LNCAP (cell line): ENCODE data around the gene PRKD1.

ENCODE experiments used
- TF ChIP-seq, protein P1 (sequence below): fragments of 450-650 bp; IDR thresholded peaks from 2 replicates; pipeline ENCODE4 v1.5.1; 2017; ENCODE audit warnings: mild to moderate bottlenecking

The PRKD1 gene

DNA sequence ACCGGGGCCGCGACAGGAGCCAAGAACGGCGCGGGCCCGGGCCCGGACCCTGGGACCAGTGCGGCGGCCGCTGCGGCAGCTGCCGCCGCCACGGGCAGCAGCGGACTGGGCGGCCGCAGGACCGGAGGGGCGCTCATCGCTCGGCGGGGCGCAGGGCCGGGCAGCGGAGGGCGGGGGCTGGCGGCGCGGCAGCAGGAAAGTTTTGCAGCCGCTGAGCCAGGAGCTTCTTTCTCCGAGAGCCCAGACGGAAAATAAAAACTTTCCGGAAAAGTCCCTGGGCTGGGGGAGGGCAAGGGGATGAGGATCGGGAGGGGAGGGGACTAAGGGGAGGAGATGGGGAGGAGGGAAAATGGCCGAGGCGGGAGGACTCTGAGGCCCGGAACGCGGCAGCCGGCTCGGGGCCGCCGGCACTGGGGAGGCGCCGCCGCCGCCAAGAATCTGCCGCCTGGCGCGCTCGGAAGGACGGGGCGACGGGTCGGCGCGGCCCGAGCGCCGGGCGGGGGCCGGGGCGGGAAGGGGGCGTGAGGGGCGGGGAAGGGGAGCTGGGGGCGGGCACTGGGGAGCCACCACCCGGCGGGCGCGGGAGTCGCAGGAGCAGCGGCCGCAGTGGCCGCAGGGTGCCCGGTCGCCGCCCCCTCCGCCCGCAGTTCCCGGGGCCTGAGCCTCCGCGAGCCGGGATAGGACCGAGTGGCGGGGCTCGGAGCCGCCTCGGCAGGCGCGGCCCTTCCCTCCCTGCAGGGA lies at the start of gene PRKD1:
PRKD1 (minus strand) TSS at position 472 of the 741 bp plus-strand sequence.
- TF ChIP-seq, protein P1, sequence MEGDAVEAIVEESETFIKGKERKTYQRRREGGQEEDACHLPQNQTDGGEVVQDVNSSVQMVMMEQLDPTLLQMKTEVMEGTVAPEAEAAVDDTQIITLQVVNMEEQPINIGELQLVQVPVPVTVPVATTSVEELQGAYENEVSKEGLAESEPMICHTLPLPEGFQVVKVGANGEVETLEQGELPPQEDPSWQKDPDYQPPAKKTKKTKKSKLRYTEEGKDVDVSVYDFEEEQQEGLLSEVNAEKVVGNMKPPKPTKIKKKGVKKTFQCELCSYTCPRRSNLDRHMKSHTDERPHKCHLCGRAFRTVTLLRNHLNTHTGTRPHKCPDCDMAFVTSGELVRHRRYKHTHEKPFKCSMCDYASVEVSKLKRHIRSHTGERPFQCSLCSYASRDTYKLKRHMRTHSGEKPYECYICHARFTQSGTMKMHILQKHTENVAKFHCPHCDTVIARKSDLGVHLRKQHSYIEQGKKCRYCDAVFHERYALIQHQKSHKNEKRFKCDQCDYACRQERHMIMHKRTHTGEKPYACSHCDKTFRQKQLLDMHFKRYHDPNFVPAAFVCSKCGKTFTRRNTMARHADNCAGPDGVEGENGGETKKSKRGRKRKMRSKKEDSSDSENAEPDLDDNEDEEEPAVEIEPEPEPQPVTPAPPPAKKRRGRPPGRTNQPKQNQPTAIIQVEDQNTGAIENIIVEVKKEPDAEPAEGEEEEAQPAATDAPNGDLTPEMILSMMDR: peak; percentile 31

DNA sequence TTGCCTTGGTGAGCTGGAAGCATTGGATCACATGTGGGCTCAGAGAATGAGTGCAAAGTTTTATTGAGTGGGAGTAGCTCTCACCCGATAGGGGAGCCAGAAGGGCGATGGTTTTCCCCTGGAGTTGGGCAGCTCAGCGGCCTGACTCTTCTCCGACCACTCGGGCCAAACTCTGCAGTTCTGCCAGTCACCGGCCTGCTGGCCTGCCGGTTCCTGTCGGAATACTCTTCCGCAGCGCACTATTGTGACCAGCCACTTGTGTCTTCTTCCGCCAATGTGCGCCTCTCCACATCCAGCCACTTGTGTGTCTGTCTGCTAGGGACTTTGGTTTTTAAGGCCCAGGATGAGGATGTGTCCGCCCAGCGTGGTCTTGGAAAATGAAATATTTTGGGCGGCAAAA lies 43.5 kb upstream of the PRKD1 start:
- TF ChIP-seq, protein P1: no peak

DNA sequence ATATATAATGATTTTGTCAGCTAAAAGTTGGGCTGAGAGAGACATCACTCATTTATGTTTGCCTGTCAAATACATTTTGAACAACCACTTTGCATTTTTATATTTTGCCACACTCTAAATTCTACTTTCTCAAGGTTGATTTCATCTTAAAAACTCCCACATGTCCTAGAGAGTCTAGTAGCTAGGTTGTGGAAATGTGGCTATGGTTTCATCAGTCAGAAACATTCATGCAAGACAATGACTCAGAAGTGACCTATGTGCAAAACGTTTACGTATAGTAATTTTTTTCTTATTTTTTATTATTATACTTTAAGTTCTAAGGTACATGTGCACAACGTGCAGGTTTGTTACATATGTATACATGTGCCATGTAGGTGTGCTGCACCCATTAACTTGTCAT lies 27.4 kb upstream of the PRKD1 start:
- TF ChIP-seq, protein P1: no peak

DNA sequence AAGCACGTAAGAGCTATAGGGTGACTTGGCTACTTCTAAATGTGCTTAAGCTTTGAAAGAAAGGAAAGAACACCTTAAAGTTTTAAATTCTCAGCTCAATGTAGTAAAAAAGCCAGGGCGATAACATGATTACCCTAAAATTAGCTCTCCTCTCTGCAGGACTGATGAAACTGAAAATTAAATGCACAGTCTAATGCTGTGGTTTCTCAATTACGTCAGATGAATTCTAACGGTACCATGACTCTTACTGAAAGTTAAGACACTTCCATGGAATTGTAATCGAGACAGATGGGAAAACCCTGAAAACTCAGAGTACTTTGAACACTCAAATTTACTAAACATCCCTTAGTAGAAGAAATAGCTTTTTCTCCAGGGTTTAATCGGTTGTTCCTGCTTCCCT lies 25.9 kb upstream of the PRKD1 start:
- TF ChIP-seq, protein P1: no peak

DNA sequence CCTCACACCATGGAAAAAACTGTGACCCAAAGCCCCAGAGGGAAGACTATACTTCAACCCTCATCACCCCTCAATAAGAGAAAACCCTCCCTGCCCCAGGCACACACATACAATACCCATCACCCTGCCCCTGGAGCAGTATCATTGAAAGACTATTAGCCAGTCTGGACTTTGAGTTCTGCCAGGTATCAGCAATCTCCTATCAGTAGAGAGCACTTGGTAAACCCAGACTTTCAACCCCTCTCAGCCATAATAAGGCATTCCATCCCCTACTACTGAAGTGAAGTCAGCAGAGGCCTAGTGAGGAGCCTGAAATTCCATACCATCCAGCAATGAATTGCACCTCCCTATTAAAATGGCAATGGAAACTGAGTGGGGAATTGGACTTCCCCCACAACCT lies 16.4 kb upstream of the PRKD1 start:
- TF ChIP-seq, protein P1: no peak

DNA sequence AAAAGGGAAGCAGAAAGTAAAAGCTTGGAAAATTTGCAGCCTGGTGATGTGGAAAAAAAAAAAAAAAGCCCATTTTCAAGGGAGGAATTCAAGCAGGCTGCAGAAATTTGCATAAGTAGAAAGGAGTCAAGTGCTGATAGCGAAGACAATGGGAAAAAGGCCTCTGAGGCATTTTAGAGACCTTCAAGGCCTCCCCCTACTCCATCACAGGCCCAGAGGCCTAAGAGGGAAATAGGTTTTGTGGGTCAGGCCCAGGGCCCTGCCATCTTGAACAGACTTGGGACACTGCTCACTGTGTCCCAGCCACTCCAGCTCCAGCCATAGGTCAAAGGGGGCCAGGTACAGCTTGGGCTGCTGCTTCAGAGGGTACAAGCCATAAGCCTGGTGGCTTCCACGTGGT lies 13.8 kb upstream of the PRKD1 start:
- TF ChIP-seq, protein P1: no peak

DNA sequence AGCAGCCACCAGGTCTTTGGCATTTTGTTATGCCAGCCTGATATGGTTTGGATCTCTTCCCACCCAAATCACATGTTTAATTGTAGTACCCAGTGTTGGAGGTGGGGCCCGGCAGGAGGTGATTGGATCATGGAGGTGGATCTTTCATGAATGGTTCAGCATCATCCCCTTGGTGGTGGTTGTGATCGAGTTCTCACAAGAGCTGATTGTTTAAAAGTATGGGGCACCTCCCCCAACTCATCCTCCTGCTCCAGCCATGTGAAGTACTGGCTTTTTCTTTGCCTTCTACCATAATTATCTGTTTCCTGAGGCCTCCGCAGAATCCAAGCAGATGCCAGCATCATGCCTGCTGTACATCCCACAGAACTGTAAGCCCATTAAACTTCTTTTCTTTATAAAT lies 12.8 kb upstream of the PRKD1 start:
- TF ChIP-seq, protein P1: no peak

DNA sequence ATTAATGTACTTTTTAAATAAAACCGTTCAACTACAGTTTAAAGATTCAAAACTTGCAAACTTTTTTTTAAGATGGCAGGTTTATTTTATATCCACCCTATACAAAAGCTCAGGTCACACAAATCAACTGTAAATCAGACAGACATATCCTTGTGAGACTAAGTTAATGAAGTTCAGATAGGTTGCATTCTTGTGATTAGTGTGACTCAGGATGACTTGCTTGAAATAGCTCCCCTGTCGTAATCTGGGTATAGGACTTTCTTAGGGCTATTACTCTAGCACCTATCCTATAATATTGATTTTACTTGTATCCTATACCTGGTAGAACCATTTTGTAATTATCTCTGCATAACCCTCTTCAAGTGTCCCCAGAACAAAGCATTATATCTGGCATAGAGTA lies 9.5 kb upstream of the PRKD1 start:
- TF ChIP-seq, protein P1: no peak
